ENCODE data around the gene SLC16A1.
"Not testable (repeated sequence)": the region's sequence is repeated elsewhere in the genome, so short reads cannot be mapped to it uniquely, and the experiment has no call there.

Gene SLC16A1

GRCh38 chr1:112964347-112964746, 8.4 kb upstream of the SLC16A1 start:
- no peak for DNase-seq

DNA sequence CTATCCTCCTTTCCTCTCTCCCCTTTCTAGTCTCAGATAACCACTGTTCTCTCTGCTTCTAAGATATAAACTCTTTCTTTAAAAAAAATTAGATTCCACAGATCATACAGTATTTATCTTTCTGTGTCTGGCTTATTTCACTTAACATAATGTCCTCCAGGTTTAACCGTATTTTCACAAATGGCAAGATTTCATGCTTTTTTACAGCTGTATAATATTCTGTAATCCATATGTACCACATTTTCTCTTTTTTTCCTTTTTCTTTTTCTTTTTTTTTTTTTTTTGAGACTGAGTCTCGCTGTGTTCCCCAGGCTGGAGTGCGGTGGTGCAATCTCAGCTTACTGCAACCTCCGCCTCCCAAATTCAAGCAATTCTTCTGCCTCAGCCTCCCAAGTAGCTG, 5.1 kb upstream of the SLC16A1 start:
- no peak for DNase-seq

GRCh38 chr1:112960384-112960783, 4.4 kb upstream of the SLC16A1 start:
- no peak for DNase-seq

- not testable (repeated sequence) for DNase-seq
Measured at GRCh38 chr1:112958236-112958635, 2.2 kb upstream of the SLC16A1 start.

GRCh38 chr1:112957133-112957812, 1.3 kb upstream of the SLC16A1 start:
- DNase-seq = peak; percentile 90

GRCh38 chr1:112956544-112957132, 642 bp upstream of the SLC16A1 start:
- peak; percentile 49 for DNase-seq

DNA sequence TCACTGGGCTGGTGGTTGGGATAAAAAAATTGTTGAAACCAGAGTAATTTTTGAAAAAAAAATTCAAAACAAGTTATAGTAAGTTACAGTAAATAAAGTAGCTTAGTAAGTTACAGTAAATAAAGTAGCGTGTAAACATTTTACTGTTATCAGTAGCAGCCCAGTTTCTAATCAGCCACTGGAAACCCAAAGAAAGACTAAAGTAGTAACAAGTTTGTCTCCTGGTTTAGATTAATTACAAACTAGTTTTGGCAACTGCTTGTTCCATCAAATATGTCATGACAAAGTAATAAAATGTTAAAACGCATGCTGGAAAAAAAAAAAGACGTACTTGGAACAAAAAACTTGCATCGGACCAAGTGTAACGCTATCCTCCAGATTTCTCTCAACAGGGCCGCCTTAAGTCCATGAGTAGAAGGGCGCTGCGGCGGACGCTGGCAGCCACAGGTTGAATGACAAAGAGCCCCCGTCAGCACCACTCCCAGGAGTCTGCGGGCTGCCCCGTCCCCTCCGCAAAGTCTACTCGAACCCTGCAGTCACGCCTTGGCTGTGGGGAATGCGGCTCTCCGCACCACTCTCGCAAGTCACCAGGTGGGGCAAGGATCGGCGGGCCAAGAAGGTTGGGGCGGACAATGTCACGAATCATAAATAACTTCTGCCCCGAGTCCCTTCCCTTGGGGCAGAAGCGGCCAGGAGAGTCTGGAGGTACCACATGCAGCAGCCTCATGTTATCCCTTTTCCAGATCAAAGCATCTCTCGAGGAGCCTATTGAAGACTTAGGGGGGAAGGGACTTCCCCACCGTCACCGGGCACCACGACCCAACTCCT, 837 bp downstream of the SLC16A1 start:
- DNase-seq = peak; percentile 79

GRCh38 chr1:112954017-112954650, 1.9 kb downstream of the SLC16A1 start:
- DNase-seq = no peak

- DNase-seq = no peak
Measured at GRCh38 chr1:112950426-112950825, 5.6 kb downstream of the SLC16A1 start.

- DNase-seq = no peak
Measured at GRCh38 chr1:112946683-112947082, 9.3 kb downstream of the SLC16A1 start.

DNA sequence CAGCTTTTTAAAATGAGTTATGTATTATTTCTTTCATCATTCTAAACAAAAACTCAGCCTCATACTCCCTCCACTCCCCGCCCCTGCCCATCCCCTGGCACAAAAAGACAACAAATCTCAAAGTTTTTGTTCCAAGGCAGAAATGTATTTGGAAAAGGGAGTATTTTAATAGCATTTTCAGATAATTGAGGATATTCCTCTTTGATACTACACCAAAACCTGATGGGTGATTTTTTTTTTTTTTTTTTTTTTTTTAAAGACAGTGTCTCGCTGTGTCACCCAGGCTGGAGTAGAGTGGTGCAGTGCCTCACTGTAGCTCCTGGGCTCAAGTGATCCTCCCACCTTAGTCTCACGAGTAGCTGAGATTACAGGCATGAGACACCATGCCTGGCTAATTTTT, 16.2 kb downstream of the SLC16A1 start:
- no peak for DNase-seq

DNA sequence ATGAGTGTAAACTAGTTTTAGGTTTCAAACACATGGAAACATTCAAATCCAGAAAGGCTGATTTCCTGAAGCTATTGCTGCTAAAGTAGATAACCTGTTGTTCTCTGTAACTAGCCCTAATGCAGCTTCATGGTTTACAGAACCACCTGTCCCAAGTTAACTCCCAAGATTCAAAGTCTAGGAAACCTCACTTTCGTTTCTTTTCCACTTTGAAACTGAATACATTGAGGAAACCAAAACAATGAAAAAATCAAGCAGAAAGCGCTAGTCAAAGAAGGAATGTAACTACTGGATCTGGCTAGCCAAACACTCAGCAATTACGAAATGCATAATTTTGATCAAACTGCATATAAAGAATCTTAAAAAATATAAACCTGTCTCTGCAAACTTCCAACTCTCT, 17.8 kb downstream of the SLC16A1 start:
- DNase-seq = peak; percentile 23

DNA sequence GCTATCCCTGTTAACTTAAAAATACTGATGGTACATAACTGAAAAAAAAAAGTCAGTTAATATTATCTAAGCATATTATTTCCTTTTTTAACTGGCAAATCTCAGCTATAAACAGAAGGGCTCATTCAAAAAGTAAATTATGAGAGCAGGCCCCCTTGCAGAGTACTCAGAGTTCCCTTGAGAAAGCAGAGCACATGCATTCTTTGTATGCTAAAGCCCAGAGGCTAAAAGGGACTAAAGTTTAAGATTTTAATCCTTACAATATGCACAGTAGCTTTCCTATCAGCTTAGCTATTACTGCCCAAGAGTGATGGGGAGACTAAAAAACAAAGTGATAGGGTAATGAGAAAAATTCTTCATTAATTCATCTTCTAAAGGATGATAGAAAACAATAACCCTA, 18.5 kb downstream of the SLC16A1 start:
- no peak for DNase-seq

DNA sequence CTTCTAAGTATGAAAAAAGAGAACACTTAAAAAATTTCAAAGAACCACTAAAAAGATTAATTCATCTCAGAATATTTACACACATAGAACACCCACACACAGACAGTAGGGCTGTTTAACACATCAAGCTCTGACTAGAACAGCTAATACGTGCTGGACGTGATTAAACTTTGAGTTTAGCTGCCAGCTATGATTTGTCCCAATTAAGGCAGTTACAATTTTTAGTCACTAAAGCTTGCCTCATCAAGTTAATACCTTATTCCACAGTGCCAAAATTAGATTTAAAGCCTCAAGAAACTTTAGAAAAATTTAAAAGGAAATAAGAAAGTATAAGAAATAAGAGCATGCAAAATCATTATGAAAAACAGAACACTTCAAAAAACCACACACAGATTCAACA, 18.9 kb downstream of the SLC16A1 start:
- peak; percentile 25 for DNase-seq

GRCh38 chr1:112935461-112936111, 20.4 kb downstream of the SLC16A1 start:
- DNase-seq = peak; percentile 39

DNA sequence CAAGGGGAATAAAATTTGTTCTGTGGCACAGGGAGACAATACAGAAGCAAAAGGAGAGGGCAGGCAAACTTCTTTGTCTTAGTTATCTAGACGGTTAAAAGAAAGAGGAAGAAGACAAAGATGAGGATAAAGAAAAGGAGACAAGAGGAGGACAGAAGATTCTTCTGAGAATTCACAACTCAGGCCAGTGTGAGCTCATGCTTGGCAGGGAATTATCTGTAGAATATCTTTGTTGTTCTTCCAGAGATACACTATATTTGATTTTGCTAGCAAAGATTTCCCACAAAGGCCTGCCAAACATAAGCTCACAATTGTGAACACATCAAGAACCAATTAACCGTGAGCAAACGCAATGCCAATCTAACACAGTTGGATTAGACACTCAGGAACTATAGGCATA, 21.4 kb downstream of the SLC16A1 start:
- no peak for DNase-seq

DNA sequence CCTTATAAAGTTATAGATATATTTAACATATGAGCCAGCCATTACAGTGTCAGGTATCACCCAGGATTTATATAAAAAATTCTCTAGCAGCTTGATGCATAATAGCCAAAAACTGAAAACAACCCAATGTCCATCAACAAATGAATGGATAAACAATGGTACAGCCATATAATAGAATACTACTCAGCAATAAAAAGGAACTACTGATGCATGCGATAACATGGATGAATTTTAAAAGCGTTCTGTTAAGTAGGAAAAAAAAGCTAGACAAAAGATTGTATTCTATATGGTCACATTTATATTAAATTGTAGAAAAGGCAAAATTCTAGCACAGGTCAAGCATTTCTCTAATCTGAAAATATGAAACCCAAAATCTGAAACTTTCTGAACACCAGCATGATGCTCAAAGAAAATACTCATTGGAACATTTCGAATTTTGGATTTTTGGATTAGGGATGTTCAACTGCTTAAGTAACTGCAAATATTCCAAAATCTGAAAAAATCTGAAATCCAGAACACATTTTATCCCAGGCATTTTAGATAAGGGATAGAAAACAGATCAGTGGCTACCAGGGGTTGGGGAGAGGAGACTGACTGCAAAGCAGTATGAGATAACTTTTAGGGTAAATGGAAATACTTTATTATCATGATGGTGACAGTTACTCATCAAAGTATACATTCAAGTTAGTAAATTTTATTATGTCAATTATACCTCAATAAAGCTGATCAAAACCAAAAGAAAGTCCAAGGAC, 22.0 kb downstream of the SLC16A1 start:
- no peak for DNase-seq

DNA sequence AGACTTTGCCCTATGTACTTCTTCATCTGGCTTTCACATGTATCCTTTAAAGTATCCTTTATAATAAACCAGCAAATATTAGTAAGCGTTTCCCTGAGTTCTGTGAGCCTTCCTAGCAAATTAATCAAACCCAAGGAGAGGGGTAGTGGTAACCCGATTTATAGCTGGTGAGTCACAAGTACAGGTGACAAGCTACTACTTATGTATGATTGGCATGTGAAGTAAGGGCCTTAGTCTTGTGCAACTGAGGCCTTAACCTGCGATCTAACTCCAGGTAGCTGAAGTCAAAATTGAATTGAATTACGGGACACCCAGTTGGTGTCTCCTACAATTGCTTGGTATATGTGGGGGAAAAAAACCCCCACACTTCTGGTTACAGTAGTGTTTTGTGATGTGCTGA, 26.0 kb downstream of the SLC16A1 start:
- DNase-seq = no peak

DNA sequence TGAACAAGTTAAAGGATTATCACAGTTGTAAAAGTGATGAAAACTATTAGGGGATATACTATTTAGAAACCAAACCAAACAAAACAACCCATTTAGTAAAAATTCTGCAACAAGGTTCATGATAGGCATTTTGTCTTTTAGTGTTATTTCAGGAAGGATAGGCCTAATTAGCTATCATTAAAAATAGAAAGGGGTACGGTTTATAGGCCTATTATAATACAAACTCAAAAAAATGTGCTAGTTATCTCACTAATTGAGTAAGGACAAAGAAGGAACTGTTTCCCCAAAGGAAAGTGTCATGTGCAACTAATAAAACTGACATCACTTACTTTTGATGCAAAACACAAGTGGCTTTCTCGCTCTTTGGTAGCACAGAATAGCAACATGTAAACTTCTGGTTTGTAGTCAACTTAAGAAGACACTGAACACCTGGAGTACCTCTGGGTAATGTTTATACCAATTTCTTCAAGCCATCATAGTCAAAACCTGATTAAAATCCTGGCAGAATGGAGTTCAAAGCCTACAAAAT, 28.5 kb downstream of the SLC16A1 start:
- no peak for DNase-seq

GRCh38 chr1:112926858-112927257, 29.1 kb downstream of the SLC16A1 start:
- no peak for DNase-seq

DNA sequence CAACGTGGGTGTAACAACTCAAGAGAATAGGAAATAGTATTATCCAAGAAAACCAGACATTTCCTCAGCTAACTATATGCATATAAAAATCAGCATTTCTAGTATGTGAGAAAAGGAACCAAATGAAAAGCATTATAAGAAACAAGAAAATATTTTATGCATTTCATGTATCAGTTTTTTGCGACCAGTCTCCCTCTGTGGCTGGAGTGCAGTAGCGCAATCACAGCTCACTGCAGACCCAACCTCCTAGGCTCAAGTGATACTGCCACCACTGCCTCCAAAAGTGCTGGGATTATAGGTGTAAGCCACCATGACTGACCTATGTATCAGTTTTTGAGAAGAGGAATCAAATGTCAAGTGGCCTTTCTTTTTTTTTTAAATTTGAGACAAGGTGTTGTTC, 31.0 kb downstream of the SLC16A1 start:
- no peak for DNase-seq

DNA sequence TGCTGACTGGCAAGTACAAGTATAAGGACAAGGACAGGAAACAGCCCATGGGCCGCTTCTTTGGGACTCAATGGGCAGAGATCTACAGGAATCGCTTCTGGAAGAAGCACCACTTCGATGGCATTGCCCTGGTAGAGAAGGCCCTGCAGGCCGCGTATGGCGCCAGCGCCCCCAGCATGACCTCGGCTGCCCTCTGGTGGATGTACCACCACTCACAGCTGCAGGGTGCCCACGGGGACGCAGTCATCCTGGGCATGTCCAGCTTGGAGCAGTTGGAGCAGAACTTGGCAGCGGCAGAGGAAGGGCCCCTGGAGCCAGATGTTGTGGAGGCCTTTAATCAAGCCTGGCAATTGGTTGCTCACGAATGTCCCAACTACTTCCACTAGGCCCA, 32.0 kb downstream of the SLC16A1 start:
- no peak for DNase-seq

All from activated CD4-positive, alpha-beta T cell treated with anti-CD3 and anti-CD28 coated beads, Interleukin-10, Interleukin-2, amounts not matched to agents 100 ng/mL and 50 ng/mL, durations not matched to agents 16 hours and 8 hours (primary cell).